Midbrain (tissue), 1 donor: Measurements from ENCODE around the gene HOXD8.
A peak's percentile ranks its signal among the peaks of the same experiment; 100 is the strongest.

Experiments
- DNase-seq: peaks from one replicate; lab custom pipeline; 2025; lab: John Stamatoyannopoulos, UW

The HOXD8 gene

GRCh38 chr2:176091329-176092258, 37.9 kb upstream of the HOXD8 start:
- no peak for DNase-seq

- DNase-seq, result no peak
Observed at GRCh38 chr2:176092270-176093144, 37.0 kb upstream of the HOXD8 start, which contains the start of gene HOXD13. Gene HOXD13 (plus strand): TSS chr2:176092721. CDS start chr2:176092891, 170 bp downstream.

- no peak for DNase-seq
Observed at GRCh38 chr2:176093145-176093897, 36.2 kb upstream of the HOXD8 start.

- no peak for DNase-seq
Observed at GRCh38 chr2:176093898-176094249, 35.6 kb upstream of the HOXD8 start.

GRCh38 chr2:176094349-176094748, 35.2 kb upstream of the HOXD8 start:
- DNase-seq, result no peak

- DNase-seq, result no peak
Observed at GRCh38 chr2:176095421-176095820, 34.1 kb upstream of the HOXD8 start.

- DNase-seq, result no peak
Observed at GRCh38 chr2:176096243-176096985, 33.1 kb upstream of the HOXD8 start.

- DNase-seq, result peak; percentile 11
Observed at GRCh38 chr2:176096986-176097819, 32.3 kb upstream of the HOXD8 start.

- no peak for DNase-seq
Observed at GRCh38 chr2:176097820-176098365, 31.6 kb upstream of the HOXD8 start.

GRCh38 chr2:176098366-176099158, 30.9 kb upstream of the HOXD8 start:
- no peak for DNase-seq

GRCh38 chr2:176099159-176099727, 30.3 kb upstream of the HOXD8 start:
- DNase-seq, result no peak

GRCh38 chr2:176099728-176100546, 29.6 kb upstream of the HOXD8 start, which contains the start of gene HOXD12:
Gene HOXD12 (plus strand): TSS chr2:176099795. CDS start chr2:176099802, 7 bp downstream.
- no peak for DNase-seq

GRCh38 chr2:176100547-176101140, 28.9 kb upstream of the HOXD8 start:
- DNase-seq, result no peak

- DNase-seq, result no peak
Observed at GRCh38 chr2:176101216-176101830, 28.2 kb upstream of the HOXD8 start.

- DNase-seq, result no peak
Observed at GRCh38 chr2:176101842-176102241, 27.7 kb upstream of the HOXD8 start.

GRCh38 chr2:176102309-176102866, 27.1 kb upstream of the HOXD8 start:
- DNase-seq, result no peak

- no peak for DNase-seq
Observed at GRCh38 chr2:176103194-176103593, 26.3 kb upstream of the HOXD8 start.
